SK-N-SH treated with all-trans-retinoic acid at 6 μM for 48 hours (cell line): ENCODE data around the gene PPT2.

Source experiments
- ATAC-seq: fragments of 200-7000 bp; cut with Tn5 transposase; 3 replicates; pipeline ENCODE4 v1.9.1; 2020; ENCODE audit warnings: mild to moderate bottlenecking, moderate library complexity
- BACH2 ChIP-seq: fragments of 250-450 bp; sonication (Bioruptor Pico); IDR thresholded peaks from 2 replicates; pipeline ENCODE4 v1.9.0; 2021; ENCODE audit warnings: mild to moderate bottlenecking, borderline replicate concordance
- CREB5 ChIP-seq: fragments of 250-450 bp; sonication (Bioruptor Pico); IDR thresholded peaks from 2 replicates; pipeline ENCODE4 v1.5.1; 2020; ENCODE audit warnings: low read depth, mild to moderate bottlenecking, moderate library complexity
- CSDC2 ChIP-seq: fragments of 250-450 bp; sonication (Bioruptor Pico); IDR thresholded peaks from 2 replicates; pipeline ENCODE4 v1.5.0; 2020; ENCODE audit warnings: mild to moderate bottlenecking, moderate library complexity
- CSRNP3 ChIP-seq: fragments of 250-450 bp; sonication (Bioruptor Pico); IDR thresholded peaks from 2 replicates; pipeline ENCODE4 v1.5.1; 2021; ENCODE audit warnings: mild to moderate bottlenecking, moderate library complexity
- ESRRG ChIP-seq: fragments of 250-450 bp; sonication (Bioruptor Pico); IDR thresholded peaks from 2 replicates; pipeline ENCODE4 v1.6.1; 2021; ENCODE audit warnings: mild to moderate bottlenecking
- GLIS3 ChIP-seq: fragments of 250-450 bp; sonication (Bioruptor Pico); IDR thresholded peaks from 2 replicates; pipeline ENCODE4 v1.5.0; 2020; ENCODE audit warnings: mild to moderate bottlenecking, moderate library complexity
- ISL1 ChIP-seq: fragments of 250-450 bp; sonication (Bioruptor Pico); IDR thresholded peaks from 2 replicates; pipeline ENCODE4 v2.1.2; 2022; ENCODE audit warnings: mild to moderate bottlenecking, moderate library complexity
- OSR1 ChIP-seq: fragments of 250-450 bp; sonication (Bioruptor Pico); IDR thresholded peaks from 2 replicates; pipeline ENCODE4 v1.8.0; 2022; ENCODE audit warnings: moderate library complexity, mild to moderate bottlenecking, inconsistent platforms
- PPARA ChIP-seq: fragments of 250-450 bp; sonication (Bioruptor Pico); IDR thresholded peaks from 2 replicates; pipeline ENCODE4 v1.5.0; 2020; ENCODE audit warnings: mild to moderate bottlenecking, borderline replicate concordance
- RARB ChIP-seq: fragments of 250-450 bp; sonication (Bioruptor Pico); IDR thresholded peaks from 2 replicates; pipeline ENCODE4 v1.8.0; 2021; ENCODE audit warnings: mild to moderate bottlenecking, moderate library complexity
- TCF4 ChIP-seq: fragments of 250-450 bp; sonication (Bioruptor Pico); IDR thresholded peaks from 2 replicates; pipeline ENCODE4 v1.8.0; 2021; ENCODE audit warnings: mild to moderate bottlenecking, moderate library complexity, borderline replicate concordance
- TOX ChIP-seq: fragments of 250-450 bp; sonication (Bioruptor Pico); IDR thresholded peaks from 2 replicates; pipeline ENCODE4 v1.8.0; 2021; ENCODE audit warnings: mild to moderate bottlenecking, moderate library complexity, borderline replicate concordance
- TSHZ2 ChIP-seq: fragments of 250-450 bp; sonication (Bioruptor Pico); IDR thresholded peaks from 2 replicates; pipeline ENCODE4 v1.5.0; 2020; ENCODE audit warnings: mild to moderate bottlenecking, moderate library complexity
- ZC3H10 ChIP-seq: fragments of 250-450 bp; sonication (Bioruptor Pico); IDR thresholded peaks from 2 replicates; pipeline ENCODE4 v1.5.1; 2021; ENCODE audit warnings: mild to moderate bottlenecking, moderate library complexity
- ZFP3 ChIP-seq: fragments of 250-450 bp; sonication (Bioruptor Pico); IDR thresholded peaks from 2 replicates; pipeline ENCODE4 v1.5.0; 2020; ENCODE audit warnings: mild to moderate bottlenecking, moderate library complexity
- ZFP30 ChIP-seq: fragments of 450-650 bp; formaldehyde crosslinking; IDR thresholded peaks from 2 replicates; pipeline ENCODE4 v1.5.0; 2022; ENCODE audit warnings: mild to moderate bottlenecking, moderate library complexity
- ZNF565 ChIP-seq: fragments of 450-650 bp; formaldehyde crosslinking; conservative IDR thresholded peaks from 2 replicates; pipeline ENCODE4 v1.5.0; 2020; ENCODE audit warnings: low read depth, mild to moderate bottlenecking, moderate library complexity
- ZNF70 ChIP-seq: fragments of 450-650 bp; formaldehyde crosslinking; IDR thresholded peaks from 2 replicates; pipeline ENCODE4 v1.5.0; 2020; ENCODE audit warnings: mild to moderate bottlenecking, moderate library complexity
- TF ChIP-seq, protein P1 (sequence below): fragments of 250-450 bp; sonication (Bioruptor Pico); IDR thresholded peaks from 2 replicates; pipeline ENCODE4 v1.8.0; 2021; ENCODE audit warnings: low read depth, mild to moderate bottlenecking, moderate library complexity, borderline replicate concordance
- TF ChIP-seq, protein P2 (sequence below): fragments of 250-450 bp; sonication (Bioruptor Pico); IDR thresholded peaks from 2 replicates; pipeline ENCODE4 v1.8.0; 2020; ENCODE audit warnings: mild to moderate bottlenecking, moderate library complexity, borderline replicate concordance

Gene PPT2

GRCh38 chr6:32167761-32168262 lies 13.9 kb downstream of the PPT2 start:
- no peak for ATAC-seq
- TF ChIP-seq GLIS3 (CRISPR knock-in tag) (no peak), ZNF565 (CRISPR knock-in tag) (no peak), CSRNP3 (CRISPR knock-in tag) (no peak), ISL1 (CRISPR knock-in tag) (no peak)

- ATAC-seq = no peak
Measured at GRCh38 chr6:32168350-32168749, 14.4 kb downstream of the PPT2 start.

GRCh38 chr6:32168807-32169591 lies 15.1 kb downstream of the PPT2 start:
- TF ChIP-seq OSR1 (no peak), ZC3H10 (CRISPR knock-in tag) (no peak), CREB5 (CRISPR knock-in tag) (no peak), TOX (CRISPR knock-in tag) (no peak), GLIS3 (CRISPR knock-in tag) (no peak), ISL1 (CRISPR knock-in tag) (no peak), ESRRG (CRISPR knock-in tag) (no peak)
- TF ChIP-seq, protein P1, sequence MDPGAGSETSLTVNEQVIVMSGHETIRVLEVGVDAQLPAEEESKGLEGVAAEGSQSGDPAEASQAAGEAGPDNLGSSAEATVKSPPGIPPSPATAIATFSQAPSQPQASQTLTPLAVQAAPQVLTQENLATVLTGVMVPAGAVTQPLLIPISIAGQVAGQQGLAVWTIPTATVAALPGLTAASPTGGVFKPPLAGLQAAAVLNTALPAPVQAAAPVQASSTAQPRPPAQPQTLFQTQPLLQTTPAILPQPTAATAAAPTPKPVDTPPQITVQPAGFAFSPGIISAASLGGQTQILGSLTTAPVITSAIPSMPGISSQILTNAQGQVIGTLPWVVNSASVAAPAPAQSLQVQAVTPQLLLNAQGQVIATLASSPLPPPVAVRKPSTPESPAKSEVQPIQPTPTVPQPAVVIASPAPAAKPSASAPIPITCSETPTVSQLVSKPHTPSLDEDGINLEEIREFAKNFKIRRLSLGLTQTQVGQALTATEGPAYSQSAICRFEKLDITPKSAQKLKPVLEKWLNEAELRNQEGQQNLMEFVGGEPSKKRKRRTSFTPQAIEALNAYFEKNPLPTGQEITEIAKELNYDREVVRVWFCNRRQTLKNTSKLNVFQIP (CRISPR knock-in tag) = no peak
- 0 out of 3 replicates have a peak, but pooled peaks have one; percentile 11 for ATAC-seq

More at GRCh38 chr6:32168350-32168749, 14.4 kb downstream of the PPT2 start:
- TF ChIP-seq GLIS3 (CRISPR knock-in tag) = no peak
- TF ChIP-seq PPARA (CRISPR knock-in tag) = no peak
- TF ChIP-seq TSHZ2 (CRISPR knock-in tag) = no peak
- TF ChIP-seq TOX (CRISPR knock-in tag) = no peak
- no peak for TF ChIP-seq ISL1 (CRISPR knock-in tag)
- TF ChIP-seq, protein P2, sequence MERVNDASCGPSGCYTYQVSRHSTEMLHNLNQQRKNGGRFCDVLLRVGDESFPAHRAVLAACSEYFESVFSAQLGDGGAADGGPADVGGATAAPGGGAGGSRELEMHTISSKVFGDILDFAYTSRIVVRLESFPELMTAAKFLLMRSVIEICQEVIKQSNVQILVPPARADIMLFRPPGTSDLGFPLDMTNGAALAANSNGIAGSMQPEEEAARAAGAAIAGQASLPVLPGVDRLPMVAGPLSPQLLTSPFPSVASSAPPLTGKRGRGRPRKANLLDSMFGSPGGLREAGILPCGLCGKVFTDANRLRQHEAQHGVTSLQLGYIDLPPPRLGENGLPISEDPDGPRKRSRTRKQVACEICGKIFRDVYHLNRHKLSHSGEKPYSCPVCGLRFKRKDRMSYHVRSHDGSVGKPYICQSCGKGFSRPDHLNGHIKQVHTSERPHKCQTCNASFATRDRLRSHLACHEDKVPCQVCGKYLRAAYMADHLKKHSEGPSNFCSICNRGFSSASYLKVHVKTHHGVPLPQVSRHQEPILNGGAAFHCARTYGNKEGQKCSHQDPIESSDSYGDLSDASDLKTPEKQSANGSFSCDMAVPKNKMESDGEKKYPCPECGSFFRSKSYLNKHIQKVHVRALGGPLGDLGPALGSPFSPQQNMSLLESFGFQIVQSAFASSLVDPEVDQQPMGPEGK (CRISPR knock-in tag) = no peak
- TF ChIP-seq ZFP3 (CRISPR knock-in tag) = no peak
- TF ChIP-seq ZNF70 = no peak
- TF ChIP-seq TCF4 (CRISPR knock-in tag) = no peak
- no peak for TF ChIP-seq ZNF565 (CRISPR knock-in tag)

GRCh38 chr6:32170294-32170693 lies 16.4 kb downstream of the PPT2 start:
- TF ChIP-seq ZFP30 (CRISPR knock-in tag) (no peak), RARB (CRISPR knock-in tag) (no peak), ESRRG (CRISPR knock-in tag) (no peak), CSDC2 (no peak), BACH2 (CRISPR knock-in tag) (no peak), ZNF70 (no peak), ISL1 (CRISPR knock-in tag) (no peak), CSRNP3 (CRISPR knock-in tag) (no peak), CREB5 (CRISPR knock-in tag) (no peak)
- TF ChIP-seq, protein P1 (CRISPR knock-in tag) = no peak

More at GRCh38 chr6:32170294-32170693, 16.4 kb downstream of the PPT2 start:
- ATAC-seq = no peak
